Amygdala (tissue), 56 donors: ENCODE data around the gene SRGAP2.
A peak's percentile ranks its signal among the peaks of the same experiment; 100 is the strongest.
"Not testable (repeated sequence)": the region's sequence is repeated elsewhere in the genome, so short reads cannot be mapped to it uniquely, and the experiment has no call there.

Experiments used
- DNase-seq, 56 donors: peaks; one replicate each; lab custom pipeline; 2025; lab: John Stamatoyannopoulos, UW

The SRGAP2 gene

GRCh38 chr1:206204871-206205270 lies 1.5 kb downstream of the SRGAP2 start:
- DNase-seq = peak in 4 of 56 donors; percentile 1 to 23 (median 7)

- not testable (repeated sequence) for DNase-seq
Measured at GRCh38 chr1:206205569-206205968, 2.2 kb downstream of the SRGAP2 start.

- DNase-seq = peak in 1 of 56 donors; percentile 2
Measured at GRCh38 chr1:206210802-206211201, 7.5 kb downstream of the SRGAP2 start.

- DNase-seq = not testable (repeated sequence)
Measured at GRCh38 chr1:206215600-206216392, 12.5 kb downstream of the SRGAP2 start.

GRCh38 chr1:206218285-206218684 lies 14.9 kb downstream of the SRGAP2 start:
- not testable (repeated sequence) for DNase-seq

- DNase-seq = not testable (repeated sequence)
Measured at GRCh38 chr1:206218765-206219164, 15.4 kb downstream of the SRGAP2 start.

- not testable (repeated sequence) for DNase-seq
Measured at GRCh38 chr1:206219514-206220331, 16.4 kb downstream of the SRGAP2 start.

GRCh38 chr1:206220332-206221000 lies 17.1 kb downstream of the SRGAP2 start:
- not testable (repeated sequence) for DNase-seq

GRCh38 chr1:206221585-206221984 lies 18.2 kb downstream of the SRGAP2 start:
- not testable (repeated sequence) for DNase-seq

- DNase-seq = not testable (repeated sequence)
Measured at GRCh38 chr1:206224190-206224776, 20.9 kb downstream of the SRGAP2 start.

GRCh38 chr1:206225386-206225785 lies 22.0 kb downstream of the SRGAP2 start:
- DNase-seq = not testable (repeated sequence)

- DNase-seq = not testable (repeated sequence)
Measured at GRCh38 chr1:206226886-206227285, 23.5 kb downstream of the SRGAP2 start.

- DNase-seq = not testable (repeated sequence)
Measured at GRCh38 chr1:206229286-206229685, 25.9 kb downstream of the SRGAP2 start.

GRCh38 chr1:206231989-206232388 lies 28.6 kb downstream of the SRGAP2 start:
- not testable (repeated sequence) for DNase-seq

- not testable (repeated sequence) for DNase-seq
Measured at GRCh38 chr1:206232970-206233645, 29.8 kb downstream of the SRGAP2 start.

- DNase-seq = not testable (repeated sequence)
Measured at GRCh38 chr1:206234189-206234916, 31.0 kb downstream of the SRGAP2 start.

GRCh38 chr1:206235190-206235589 lies 31.8 kb downstream of the SRGAP2 start:
- not testable (repeated sequence) for DNase-seq

- not testable (repeated sequence) for DNase-seq
Measured at GRCh38 chr1:206240288-206240687, 36.9 kb downstream of the SRGAP2 start.

- DNase-seq = peak in 2 of 56 donors; percentile 7 to 38
Measured at GRCh38 chr1:206243335-206243734, 40.0 kb downstream of the SRGAP2 start.
